GM19463 (cell line): Measurements from ENCODE around the gene KDM6A.

ENCODE experiments used
- ATAC-seq: cut with Tn5 transposase; IDR thresholded peaks from one replicate; pipeline ENCODE4 v1.9.1; 2021; ENCODE audit warnings: mild to moderate bottlenecking, moderate library complexity; ENCODE audit not compliant: unreplicated experiment

Gene KDM6A

GRCh38 chrX:45157647-45158046, 284.7 kb downstream of the KDM6A start:
- no peak for ATAC-seq
